ENCODE results near the gene MCM7.

The MCM7 gene

DNA sequence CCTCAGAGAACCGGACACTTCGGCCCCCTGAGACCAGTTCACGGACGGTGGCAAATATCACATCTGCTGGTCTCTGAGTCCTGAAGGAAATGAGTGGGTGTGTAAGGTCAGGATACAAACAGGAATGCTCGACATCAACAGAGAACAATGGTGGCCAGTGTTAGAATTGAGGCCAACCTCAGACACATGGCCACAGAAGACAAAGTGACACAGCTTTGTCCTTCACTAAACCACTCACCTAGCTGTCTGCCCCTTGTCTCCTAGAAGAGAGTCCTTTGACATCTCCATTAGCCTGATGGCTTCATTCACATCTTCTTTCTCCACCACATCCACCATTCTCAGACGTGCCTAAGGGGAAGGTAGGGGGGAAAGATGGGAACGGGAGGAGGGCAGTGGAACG, 8.1 kb downstream of the MCM7 start:
- DNase-seq, result no peak

GRCh38 chr7:100091411-100092181, 9.6 kb downstream of the MCM7 start:
- peak; percentile 48 for DNase-seq

GRCh38 chr7:100090527-100091410, 10.4 kb downstream of the MCM7 start:
- peak; percentile 32 for DNase-seq

- DNase-seq, result no peak
These were observed 11.6 kb downstream of the MCM7 start for GRCh38 chr7:100089458-100090196.

DNA sequence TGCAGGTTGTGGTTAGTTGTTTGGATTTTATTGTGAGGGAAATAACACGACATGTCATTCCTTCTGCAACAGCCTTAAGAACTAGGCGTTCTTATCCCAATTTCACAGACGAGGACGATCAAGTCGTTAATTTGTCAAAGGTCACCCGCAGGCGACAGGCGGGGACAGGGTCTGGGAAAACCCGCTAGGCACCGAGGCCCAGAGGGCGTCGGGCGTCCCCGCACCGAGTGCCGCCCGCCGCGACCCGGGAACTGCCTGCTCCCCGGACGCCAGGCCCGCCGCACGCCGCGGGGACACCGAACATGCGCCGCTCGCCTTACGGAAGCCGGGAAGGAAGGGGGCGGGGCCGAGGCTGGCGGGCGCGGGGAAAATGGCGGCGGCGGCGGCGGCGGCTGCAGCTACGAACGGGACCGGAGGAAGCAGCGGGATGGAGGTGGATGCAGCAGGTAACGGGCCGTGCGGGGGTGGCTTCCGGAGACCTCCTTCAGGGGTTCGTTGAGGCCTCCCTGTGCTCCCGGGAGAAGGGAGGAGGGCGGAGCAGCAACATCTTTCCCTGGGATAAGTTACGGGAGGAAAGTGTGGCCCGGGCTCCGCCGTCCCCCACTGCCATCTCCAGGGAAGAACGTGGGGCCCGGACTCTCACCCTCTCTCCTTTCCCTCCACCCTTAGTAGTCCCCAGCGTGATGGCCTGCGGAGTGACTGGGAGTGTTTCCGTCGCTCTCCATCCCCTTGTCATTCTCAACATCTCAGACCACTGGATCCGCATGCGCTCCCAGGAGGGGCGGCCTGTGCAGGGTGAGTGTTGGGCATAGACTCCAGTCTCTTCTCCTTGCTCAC, 12.4 kb downstream of the MCM7 start, which contains the start of gene COPS6:
COPS6 (plus strand) TSS at position 349 of the 837 bp plus-strand sequence; CDS start at position 371, 22 bp downstream.
- DNase-seq, result peak; percentile 89

DNA sequence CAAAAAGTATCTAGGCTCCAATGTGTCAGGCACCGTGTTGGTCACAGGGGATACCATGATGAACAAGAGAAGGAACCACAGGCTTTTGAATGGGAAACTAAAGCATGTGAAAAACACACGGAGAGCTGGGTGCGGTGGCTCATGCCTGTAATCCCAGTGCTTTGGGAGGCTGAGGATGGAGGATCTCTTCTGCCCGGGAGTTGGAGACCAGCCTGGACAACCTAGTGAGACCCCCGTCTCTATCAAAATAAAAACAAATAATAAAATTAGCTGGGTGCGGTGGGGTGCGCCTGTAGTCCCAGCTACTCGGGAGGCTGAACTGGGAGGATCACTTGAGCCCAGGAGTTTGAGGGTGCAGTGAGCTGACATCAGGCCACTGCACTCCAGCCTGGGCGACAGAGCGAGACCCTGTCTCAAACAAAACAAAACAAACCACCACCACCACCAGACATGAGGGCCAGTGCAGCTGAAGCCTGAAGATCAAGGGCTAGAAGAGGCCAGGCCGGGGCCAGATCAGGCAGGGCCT, 13.0 kb downstream of the MCM7 start:
- DNase-seq, result no peak

- no peak for DNase-seq
These were observed 14.0 kb downstream of the MCM7 start for GRCh38 chr7:100087055-100087750.

DNA sequence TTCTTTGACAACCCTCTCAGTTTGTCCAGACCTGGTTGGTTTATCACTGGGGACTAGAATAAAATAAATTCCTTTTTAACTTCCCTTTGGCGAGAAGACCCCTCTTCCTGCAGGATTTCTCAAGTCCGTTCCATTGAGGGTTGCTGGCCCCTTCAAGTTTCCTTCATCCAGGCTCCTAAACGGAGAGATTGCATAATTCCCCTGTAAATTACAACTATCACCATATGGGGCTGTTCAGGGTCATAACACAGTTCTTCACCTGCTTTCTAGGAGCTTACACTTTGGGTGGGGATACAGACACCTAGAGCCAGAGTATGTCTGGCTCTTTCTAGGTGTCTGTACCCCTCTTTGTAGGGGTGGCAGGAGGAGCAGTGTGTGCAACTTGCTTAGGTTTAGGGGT, 15.7 kb downstream of the MCM7 start:
- no peak for DNase-seq

DNA sequence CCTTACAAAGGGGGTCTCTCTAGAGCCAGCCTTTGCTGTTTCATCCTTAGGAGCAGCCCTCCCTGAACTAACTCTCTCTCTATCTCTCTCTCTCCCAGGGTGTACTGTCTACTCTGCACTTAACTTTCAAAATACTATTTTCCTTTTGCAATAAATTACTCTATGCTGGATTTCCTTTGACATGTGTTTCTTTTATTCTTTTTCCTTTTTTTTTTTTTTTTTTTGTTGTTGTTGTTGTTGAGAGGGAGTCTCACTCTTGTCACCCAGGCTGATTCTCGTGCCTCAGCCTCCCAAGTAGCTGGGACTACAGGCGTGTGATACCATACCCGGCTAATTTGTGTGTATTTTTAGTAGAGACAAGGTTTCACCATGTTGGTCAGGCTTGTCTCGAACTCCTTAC, 18.2 kb downstream of the MCM7 start:
- no peak for DNase-seq

DNA sequence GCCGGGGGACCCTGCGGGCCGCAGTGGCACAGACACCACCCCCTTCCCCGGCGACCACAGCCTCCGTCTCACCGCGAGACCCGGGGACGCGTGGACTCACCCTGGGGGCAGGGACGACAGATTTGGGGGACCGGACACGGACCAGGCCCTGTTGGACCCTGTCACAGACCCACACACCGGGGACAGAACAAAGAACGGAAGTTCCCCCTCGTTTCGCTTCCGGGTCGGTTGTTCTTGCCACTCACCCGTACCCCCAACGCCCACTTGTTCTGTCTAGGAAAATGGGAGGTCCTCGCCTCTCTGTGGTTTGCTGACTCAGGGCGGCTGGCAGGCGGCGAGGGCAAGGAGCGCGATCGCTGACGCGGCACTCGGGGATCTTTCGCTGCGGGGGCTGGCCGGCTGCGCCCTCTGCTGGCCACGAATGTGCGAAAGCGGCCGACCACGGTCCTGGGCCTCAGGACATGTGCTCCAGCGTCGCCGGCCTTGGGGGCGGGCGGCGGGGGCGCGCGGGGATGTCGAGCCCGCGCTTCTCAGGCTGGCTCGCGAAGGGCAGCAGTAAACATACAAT, 19.6 kb downstream of the MCM7 start, which contains the start of gene ZNF3:
ZNF3 (minus strand) TSS at position 189 of the 568 bp plus-strand sequence. CDS start 4,366 bp downstream, outside the sequence.
- DNase-seq, result peak; percentile 99

DNA sequence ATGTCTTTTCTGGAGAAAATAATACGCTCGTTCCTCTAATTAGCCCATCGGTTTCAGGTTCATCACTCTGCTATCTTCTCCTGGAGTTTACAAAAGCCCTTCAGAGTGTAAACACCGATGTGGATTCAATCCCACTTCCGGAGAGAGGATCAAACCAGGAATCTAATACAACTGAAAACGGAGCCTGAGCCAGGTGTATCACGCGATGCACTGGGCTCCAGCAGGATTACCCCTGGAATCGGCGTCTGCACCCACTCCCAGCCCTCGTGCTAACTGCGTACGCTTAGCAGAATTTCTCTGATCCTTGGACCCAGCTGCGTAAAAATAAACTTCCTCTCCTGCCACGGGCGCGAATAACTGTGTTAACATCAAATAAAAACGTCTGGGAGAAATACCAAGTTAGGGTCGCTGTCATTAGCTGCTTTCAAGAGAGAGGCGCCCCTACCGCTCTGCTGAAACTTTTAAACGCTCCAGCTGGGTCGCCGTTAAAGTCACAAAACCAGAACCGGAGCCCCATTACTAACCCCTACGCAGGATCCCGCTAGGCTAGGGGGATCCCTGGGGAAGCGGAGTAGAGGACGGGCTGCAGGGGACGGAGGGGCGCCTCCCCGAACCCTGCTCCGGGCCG, 20.2 kb downstream of the MCM7 start:
- DNase-seq, result no peak

GRCh38 chr7:100079024-100079560, 22.1 kb downstream of the MCM7 start:
- DNase-seq, result no peak

DNA sequence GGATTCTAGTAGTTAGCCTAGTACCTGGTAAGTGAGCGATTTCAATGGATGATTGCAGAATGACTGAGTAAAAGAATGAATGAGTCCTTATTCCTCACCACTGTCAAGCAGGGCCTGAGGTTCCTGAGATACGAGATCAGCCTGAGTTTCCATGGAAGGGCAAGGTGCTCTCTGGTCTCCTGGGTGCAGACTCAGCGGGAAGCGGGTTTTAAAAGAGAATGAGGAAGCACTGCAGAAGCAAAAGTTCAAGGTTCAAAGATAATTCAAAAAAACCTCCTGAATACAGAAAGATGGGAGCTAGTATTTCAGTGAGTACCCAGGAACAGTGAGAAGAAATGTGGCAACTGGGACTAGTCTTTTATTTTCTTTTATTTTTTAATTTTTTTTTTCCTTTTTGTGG, 24.0 kb downstream of the MCM7 start:
- DNase-seq, result no peak

GRCh38 chr7:100075418-100075817, 25.8 kb downstream of the MCM7 start:
- DNase-seq, result no peak

DNA sequence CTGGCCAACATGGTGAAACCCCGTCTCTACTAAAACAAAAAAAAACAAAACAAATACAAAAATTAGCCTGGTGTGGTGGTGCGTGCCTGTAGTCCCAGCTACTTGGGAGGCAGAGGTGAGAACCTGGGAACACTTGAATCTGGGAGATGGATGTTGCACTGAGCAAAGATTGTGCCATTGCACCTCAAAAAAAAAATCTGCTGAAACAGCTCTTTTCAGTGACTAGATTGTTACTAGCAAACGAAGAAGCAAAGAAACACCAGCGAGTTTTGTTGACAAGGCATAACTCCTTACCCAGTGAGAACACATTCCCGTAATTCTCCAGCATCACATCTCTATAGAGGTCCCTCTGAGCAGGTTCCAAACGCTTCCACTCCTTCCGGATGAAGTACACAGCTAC, 26.4 kb downstream of the MCM7 start:
- no peak for DNase-seq

DNA sequence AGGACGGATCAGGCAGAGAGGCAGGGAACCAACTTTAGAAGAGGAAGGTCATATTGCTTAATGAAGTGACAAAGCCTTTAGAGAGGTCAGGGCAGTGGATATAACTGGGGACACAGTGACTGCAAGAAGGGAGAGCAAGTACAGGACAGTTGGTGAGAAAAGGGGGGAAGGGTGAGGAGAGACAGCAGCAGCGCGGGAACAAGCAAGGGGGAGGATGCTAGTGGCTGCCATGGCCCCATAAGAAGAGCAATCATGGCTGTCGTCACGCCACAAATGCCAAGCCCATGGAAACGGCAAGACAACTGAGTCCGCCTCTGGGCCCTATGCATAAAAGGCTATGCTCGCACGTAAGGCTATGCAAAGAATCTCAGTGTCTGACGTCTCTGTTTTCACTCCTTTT, 28.7 kb downstream of the MCM7 start:
- DNase-seq, result no peak

- DNase-seq, result no peak
These were observed 30.0 kb downstream of the MCM7 start for GRCh38 chr7:100071018-100071723.

GRCh38 chr7:100069991-100070390, 31.2 kb downstream of the MCM7 start:
- no peak for DNase-seq

DNA sequence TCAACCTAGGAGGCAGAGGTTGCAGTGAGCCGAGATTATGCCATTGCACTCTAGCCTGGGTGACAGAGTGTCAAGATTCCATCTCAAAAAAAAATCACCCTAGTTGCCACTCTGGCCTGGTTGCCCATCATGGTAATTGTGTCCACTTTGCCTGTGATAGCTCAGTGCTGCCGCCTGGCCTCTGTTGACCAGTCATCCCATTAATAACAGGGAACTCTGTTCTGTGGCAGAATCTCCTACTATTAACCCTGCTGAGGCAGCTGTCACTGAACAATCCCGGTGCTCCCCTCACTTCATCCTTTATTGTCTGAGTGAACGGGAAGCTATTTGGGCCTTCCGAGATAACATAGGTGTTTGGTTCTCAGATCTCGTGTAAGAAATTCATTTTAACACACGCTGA, 34.2 kb downstream of the MCM7 start:
- DNase-seq, result no peak

Measured in activated CD4-positive, alpha-beta T cell treated with anti-CD3 and anti-CD28 coated beads for 48 hours (primary cell).